ENCODE results near the gene OR2K2.
"Not testable (repeated sequence)": the region's sequence is repeated elsewhere in the genome, so short reads cannot be mapped to it uniquely, and the experiment has no call there.

Gene OR2K2

DNA sequence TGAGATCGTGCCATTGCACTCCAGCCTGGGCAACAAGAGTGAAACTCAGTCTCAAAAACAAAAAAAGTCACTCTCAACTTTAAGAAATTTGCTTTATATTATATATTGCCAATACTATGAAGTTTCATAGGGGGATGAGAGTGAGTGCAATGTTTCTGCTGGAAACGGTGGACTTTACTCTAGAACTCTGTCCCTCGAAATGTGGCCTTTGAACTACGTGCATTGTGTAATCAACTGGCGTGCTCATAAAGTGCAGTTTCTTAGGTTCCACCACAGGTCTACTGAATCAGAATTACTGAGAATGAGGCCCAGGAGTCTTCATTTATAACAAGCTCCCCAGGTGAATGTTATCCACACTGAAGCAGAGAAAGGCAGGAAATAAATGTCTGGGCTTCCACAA lies 24.1 kb downstream of the OR2K2 start:
- H3K4me3 Mint-ChIP-seq: no peak overlapping the region
- no peaks in the 10 kb centered on the region for H3K27me3 Mint-ChIP-seq
- H3K27ac Mint-ChIP-seq: no peak overlapping the region
- no peaks in the 10 kb centered on the region for H3K9me3 Mint-ChIP-seq
- no peaks in the 10 kb centered on the region for H3K4me1 Mint-ChIP-seq
- no peak for ATAC-seq
- H3K36me3 Mint-ChIP-seq (ENCODE audit: low read depth): no peaks in the 10 kb centered on the region
- DNase-seq: no peak

DNA sequence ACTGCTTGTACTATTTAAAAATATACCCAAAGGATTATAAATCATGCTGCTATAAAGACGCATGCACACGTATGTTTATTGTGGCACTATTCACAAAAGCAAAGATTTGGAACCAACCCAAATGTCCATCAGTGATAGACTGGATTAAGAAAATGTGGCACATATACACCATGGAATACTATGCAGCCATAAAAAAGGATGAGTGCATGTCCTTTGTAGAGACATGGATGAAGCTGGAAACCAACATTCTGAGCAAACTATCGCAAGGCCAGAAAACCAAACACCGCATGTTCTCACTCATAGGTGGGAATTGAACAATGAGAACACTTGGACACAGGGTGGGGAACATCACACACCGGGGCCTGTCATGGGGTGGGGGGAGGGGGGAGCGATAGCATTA lies 26.0 kb downstream of the OR2K2 start:
- not testable (repeated sequence) for DNase-seq; H3K27ac Mint-ChIP-seq; ATAC-seq; H3K27me3 Mint-ChIP-seq; H3K4me1 Mint-ChIP-seq; H3K4me3 Mint-ChIP-seq; H3K36me3 Mint-ChIP-seq (ENCODE audit: low read depth); H3K9me3 Mint-ChIP-seq

DNA sequence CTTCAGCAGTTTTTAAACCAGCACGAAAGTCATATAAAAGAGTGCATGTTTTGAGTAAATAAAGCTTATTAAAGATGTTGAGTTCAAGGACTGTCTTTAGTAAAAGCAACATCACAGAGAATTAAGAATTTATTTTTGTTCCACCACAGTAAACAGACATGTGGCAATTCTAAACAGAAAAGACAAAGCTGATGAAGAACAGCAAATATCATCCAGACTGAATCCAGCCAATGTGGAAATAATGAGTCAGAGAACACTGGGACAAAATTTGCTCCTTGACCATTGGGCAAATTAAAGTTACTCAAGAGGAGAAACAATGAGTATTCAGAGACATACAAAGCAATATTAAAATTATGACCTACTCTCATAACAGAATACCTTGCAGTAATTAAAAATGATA lies 28.8 kb downstream of the OR2K2 start:
- DNase-seq: no peak
- Mint-ChIP-seq H3K4me3 (no peak overlapping the region), H3K4me1 (no peaks in the 10 kb centered on the region)

DNA sequence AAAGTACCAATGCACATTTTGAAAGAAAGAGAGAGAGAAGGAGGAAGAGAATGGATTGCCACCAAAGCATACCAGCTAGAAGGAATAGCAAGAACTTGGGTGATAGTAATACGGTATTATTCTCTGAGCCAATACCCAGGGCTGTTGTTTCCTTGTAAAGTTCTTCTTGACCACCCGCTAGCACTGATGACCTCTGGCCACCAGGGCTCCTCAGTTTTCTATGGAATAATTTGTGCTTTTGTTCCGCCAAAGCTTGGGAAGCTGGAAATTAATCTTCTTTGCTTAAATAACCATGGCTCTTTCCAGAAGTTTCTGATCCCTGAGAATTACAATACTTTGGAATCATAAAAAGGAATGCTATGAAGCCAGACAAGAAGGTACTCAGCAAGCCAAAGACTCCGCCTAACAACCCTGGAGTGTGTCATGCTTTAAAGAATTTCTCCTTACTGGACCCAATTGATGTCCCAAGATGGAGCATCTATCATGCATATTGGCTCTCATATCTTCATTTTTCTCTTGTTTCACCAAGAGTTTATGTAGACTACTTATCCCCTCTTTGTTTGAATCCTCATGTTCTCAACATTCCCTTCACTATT lies 29.8 kb downstream of the OR2K2 start:
- Mint-ChIP-seq H3K27me3 (no peaks in the 10 kb centered on the region), H3K4me1 (no peaks in the 10 kb centered on the region), H3K27ac (no peak overlapping the region), H3K4me3 (no peak overlapping the region), H3K36me3 (ENCODE audit: low read depth) (no peaks in the 10 kb centered on the region), H3K9me3 (no peaks in the 10 kb centered on the region)
- no peak for ATAC-seq
- no peak for DNase-seq

More for the DNA sequence above, 28.8 kb downstream of the OR2K2 start:
- no peaks in the 10 kb centered on the region for H3K36me3 Mint-ChIP-seq (ENCODE audit: low read depth)
- H3K27ac Mint-ChIP-seq: no peak overlapping the region
- no peak for ATAC-seq
- no peaks in the 10 kb centered on the region for H3K9me3 Mint-ChIP-seq
- no peaks in the 10 kb centered on the region for H3K27me3 Mint-ChIP-seq

DNA sequence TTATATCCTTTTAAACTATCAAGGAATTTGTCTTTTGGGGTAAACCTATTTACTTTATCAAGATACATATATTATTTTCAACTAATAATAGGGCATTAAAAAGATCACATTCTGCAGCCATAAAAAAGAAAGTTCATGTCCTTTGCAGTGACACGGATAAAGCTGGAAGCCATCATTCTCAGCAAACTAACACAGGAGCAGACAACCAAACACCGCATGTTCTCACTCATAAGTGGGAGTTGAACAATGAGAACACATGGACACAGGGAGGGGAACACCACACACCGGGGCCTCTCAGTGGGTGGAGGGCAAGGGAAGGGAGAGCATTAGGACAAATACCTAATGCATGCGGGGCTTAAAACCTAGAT lies 30.4 kb downstream of the OR2K2 start:
- H3K27me3 Mint-ChIP-seq; DNase-seq; H3K36me3 Mint-ChIP-seq (ENCODE audit: low read depth); H3K9me3 Mint-ChIP-seq; H3K27ac Mint-ChIP-seq; ATAC-seq; H3K4me3 Mint-ChIP-seq; H3K4me1 Mint-ChIP-seq: not testable (repeated sequence)

DNA sequence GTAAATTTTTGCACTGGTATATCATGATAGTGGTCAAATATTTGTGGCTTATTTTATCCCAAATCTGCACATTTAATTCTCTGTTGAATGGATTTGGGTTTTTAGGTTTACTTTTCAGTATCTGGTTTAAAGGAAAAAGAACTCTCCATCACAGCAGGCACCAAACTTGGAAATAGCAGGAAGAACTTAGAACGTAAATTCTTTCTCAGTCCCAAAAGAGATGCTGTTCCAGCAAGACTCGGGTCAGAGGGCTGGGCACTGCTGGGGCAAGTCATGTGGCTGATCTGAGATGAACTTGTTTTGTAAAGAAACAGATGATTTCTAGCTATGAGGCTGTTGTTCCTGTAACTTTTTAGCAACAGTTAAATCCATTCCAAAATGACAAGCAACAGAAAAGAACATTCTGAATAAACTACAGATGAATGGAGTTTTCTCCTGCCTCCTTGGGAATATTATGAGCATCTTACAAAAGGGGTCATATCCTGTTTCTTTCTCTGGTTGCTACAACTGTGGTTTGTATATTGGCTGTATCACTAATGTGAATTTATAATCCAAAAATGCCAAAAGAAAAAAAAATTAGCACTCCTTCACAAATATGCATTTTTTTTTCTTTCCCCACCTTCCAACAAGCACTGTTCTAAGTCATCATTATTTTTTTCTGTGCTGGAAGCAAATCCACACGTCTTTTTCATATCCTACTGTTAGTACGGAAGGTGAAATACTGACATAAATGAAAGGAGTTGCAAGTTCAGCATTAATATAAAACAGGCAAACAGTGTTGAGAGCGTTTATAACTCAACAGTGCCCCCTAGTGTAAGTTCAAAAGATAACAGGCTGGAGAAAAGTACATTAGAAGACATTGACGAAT lies 31.1 kb downstream of the OR2K2 start:
- no peaks in the 10 kb centered on the region for H3K4me1 Mint-ChIP-seq
- ATAC-seq: no peak
- H3K36me3 Mint-ChIP-seq (ENCODE audit: low read depth): no peaks in the 10 kb centered on the region
- no peak overlapping the region for H3K27ac Mint-ChIP-seq
- DNase-seq: no peak
- no peaks in the 10 kb centered on the region for H3K9me3 Mint-ChIP-seq
- H3K4me3 Mint-ChIP-seq: no peak overlapping the region
- no peaks in the 10 kb centered on the region for H3K27me3 Mint-ChIP-seq

DNA sequence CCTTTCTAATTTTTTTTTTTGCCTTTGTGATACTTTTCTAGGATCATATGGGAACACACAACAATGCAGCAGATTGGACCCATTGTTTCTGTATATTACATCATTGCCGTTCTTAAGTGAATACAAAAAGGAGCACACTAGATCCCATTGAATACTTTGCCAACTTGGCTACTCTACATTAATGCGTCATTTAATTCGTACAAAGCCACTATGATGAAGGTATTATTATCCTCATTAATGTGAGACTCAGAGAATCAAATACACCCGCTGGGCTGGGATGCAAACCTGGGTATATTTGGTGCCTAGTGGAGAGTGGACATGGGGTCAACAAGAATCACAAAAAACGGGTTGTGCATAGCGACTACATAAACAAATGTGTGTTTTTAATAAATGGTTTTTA lies 31.9 kb downstream of the OR2K2 start:
- Mint-ChIP-seq H3K27ac (no peak overlapping the region), H3K4me1 (no peaks in the 10 kb centered on the region), H3K4me3 (no peak overlapping the region), H3K36me3 (ENCODE audit: low read depth) (no peaks in the 10 kb centered on the region), H3K27me3 (no peaks in the 10 kb centered on the region), H3K9me3 (no peaks in the 10 kb centered on the region)
- ATAC-seq (no peak), DNase-seq (no peak)

DNA sequence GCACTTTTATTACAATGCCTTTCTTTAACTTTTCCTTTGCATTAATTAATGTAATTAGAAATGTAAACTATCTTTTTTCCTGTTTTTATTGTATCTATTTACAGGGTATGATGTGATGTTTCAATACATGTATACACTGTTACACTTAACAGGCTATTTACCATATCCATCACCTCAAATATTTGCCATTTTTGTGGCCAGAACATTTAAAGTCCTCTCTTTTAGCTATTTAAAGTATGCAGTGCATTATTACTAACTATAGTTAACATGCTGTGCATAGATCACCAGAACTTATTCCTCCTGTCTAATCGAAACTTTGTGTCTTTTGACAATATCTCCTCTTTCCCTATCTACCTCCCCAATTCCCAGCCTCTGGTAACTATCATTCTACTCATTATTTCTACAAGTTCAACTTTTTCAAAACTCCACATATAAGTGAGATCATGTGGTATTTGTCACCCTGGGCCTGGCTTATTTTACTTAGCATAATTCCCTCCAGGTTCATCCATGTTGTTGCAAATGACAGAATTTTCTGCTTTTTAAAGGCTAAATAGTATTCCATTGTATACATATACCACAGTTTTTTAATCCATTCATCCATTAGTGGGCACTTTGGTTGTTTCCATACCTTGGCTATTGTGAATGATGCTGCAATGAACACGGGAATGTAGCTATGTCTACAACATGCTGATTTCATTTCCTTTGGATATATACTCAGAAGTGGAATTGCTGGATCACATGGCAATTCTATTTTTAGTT lies 32.8 kb downstream of the OR2K2 start:
- H3K9me3 Mint-ChIP-seq: no peaks in the 10 kb centered on the region
- H3K27me3 Mint-ChIP-seq: peaks cover 1% of the 10 kb centered on the region
- H3K36me3 Mint-ChIP-seq (ENCODE audit: low read depth): no peaks in the 10 kb centered on the region
- H3K4me3 Mint-ChIP-seq: no peak overlapping the region
- ATAC-seq (no peak), DNase-seq (no peak)
- no peaks in the 10 kb centered on the region for H3K4me1 Mint-ChIP-seq
- H3K27ac Mint-ChIP-seq: no peak overlapping the region

DNA sequence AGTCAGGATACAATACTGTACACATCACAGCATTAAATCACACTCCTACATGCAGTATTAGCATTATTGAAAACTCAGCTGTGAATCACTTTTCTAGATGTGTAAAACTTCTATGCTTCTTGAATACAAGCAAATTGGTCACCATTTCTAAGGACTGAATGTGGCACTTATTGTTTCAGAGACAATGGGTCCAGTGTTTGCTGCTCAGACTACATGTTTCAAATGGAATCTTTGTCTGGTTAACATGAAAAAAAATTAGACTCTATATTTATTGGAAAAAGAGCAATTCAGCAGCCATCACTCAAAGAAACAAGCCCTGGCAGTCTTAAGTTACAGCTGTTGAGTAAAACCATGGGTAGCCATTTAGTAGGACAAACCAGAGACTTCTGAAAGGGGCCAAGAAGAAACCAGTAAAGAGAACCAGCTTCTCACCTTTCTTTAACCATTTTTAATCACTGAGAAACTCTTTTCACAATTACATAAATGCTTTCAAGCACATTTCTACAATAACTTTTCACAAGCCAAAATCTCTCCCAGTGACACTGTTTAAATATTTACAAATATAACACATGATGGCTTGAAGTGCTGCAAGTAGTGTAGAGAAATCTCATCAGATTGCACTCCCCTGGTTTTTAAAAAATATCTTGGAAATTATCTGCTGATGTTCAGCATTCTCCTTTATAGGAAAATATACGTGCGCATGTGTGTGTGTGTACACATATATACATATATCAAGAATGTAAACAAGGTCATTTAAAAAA lies 35.2 kb downstream of the OR2K2 start:
- H3K4me1 Mint-ChIP-seq: no peaks in the 10 kb centered on the region
- peaks cover 5% of the 10 kb centered on the region for H3K27me3 Mint-ChIP-seq
- ATAC-seq (no peak), DNase-seq (no peak)
- no peak overlapping the region for H3K27ac Mint-ChIP-seq
- H3K36me3 Mint-ChIP-seq (ENCODE audit: low read depth): no peaks in the 10 kb centered on the region
- H3K9me3 Mint-ChIP-seq: no peaks in the 10 kb centered on the region
- no peak overlapping the region for H3K4me3 Mint-ChIP-seq

DNA sequence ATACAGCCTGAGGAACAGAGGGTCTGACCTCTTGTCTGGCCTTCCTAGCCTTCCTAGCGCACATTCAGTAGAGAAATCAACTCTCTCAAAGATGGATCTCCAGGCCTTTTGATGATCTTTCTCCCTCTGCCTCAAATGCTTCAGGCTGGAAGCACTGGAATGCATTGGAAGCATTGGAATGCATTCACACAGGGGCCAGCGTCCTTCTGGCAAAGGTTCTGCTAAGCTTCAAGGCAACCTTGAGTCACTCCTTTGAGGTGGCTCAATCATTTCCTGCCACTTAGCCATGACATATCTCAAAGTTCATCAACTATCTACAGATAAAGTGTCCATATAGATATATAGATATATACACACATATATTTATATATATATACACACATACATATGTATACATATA lies 42.9 kb downstream of the OR2K2 start:
- ATAC-seq: no peak
- DNase-seq: no peak

DNA sequence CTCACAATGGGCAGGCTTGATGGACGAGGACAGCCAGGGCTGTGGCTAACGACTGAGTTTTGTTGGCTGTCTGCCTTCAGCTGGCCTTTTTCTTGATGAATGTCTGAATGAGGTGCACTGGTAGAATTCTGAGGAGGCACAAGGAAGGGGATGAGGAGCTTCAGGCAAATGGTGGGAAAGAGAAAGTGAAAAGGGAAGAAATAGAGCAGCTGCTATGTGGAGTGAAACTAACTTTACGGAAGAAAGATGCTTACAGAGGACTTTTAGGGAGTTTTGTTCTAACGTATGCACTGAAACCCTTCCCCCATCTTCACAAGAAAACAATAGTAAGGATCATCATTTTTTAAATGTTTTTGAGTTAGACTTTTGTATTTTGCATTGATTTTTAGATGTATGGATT lies 45.3 kb downstream of the OR2K2 start:
- H3K27me3 Mint-ChIP-seq: peaks cover 11% of the 10 kb centered on the region
- peaks cover 3% of the 10 kb centered on the region for H3K4me1 Mint-ChIP-seq
- ATAC-seq: no peak
- no peak overlapping the region for H3K4me3 Mint-ChIP-seq
- no peaks in the 10 kb centered on the region for H3K36me3 Mint-ChIP-seq (ENCODE audit: low read depth)
- no peak for DNase-seq
- H3K27ac Mint-ChIP-seq: no peak overlapping the region
- H3K9me3 Mint-ChIP-seq: no peaks in the 10 kb centered on the region

More for the DNA sequence above, 42.9 kb downstream of the OR2K2 start:
- H3K4me1 Mint-ChIP-seq: peaks cover 3% of the 10 kb centered on the region
- H3K4me3 Mint-ChIP-seq: no peak overlapping the region
- H3K9me3 Mint-ChIP-seq: no peaks in the 10 kb centered on the region
- no peak overlapping the region for H3K27ac Mint-ChIP-seq
- no peaks in the 10 kb centered on the region for H3K36me3 Mint-ChIP-seq (ENCODE audit: low read depth)
- peaks cover 12% of the 10 kb centered on the region for H3K27me3 Mint-ChIP-seq

DNA sequence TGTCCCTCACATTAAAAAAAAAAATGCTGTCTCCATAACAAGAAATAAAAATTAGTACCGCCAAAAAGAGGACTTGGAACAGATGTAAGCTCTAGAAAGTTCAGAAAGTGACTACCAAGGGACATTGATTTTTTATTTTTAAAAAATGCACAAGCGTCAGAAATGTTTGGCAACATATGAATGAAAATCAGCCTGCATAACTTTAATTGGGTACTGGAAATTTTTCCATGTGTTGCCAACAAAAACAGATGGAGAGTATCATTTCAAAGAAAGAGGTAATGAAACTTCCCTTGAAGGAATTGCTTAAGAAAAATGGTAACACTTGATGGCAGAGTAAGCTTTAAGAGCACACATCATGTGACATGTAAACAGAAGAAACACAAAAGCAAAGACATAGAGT lies 47.2 kb downstream of the OR2K2 start:
- DNase-seq (no peak), ATAC-seq (no peak)
- H3K27ac Mint-ChIP-seq: no peak overlapping the region
- no peaks in the 10 kb centered on the region for H3K9me3 Mint-ChIP-seq
- no peaks in the 10 kb centered on the region for H3K4me1 Mint-ChIP-seq
- H3K4me3 Mint-ChIP-seq: no peak overlapping the region
- H3K36me3 Mint-ChIP-seq (ENCODE audit: low read depth): no peaks in the 10 kb centered on the region
- peaks cover 13% of the 10 kb centered on the region for H3K27me3 Mint-ChIP-seq

DNA sequence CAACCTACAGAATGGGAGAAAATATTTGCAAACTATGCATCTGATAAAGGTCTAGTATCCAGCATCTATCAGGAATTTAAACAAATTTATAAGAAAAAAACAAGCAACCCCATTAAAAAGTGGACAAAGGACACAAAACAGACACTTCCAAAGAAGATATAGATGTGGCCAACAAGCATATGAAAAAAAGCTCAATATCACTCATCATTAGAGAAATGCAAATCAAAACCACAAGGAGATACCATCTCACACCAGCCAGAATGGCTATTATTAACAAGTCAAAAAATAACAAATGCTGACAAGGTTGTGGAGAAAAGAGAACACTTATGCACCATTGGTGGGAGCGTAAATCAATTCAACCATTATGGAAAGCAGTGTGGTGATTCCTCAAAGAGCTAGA lies 49.2 kb downstream of the OR2K2 start:
- H3K4me3 Mint-ChIP-seq; DNase-seq; H3K27ac Mint-ChIP-seq; H3K4me1 Mint-ChIP-seq; ATAC-seq; H3K9me3 Mint-ChIP-seq; H3K36me3 Mint-ChIP-seq (ENCODE audit: low read depth): not testable (repeated sequence)
- H3K27me3 Mint-ChIP-seq: peaks cover 15% of the 10 kb centered on the region
